SIG-M5 (cell line): Measurements from ENCODE around the gene SEC24C.
"Not testable (repeated sequence)": the region's sequence is repeated elsewhere in the genome, so short reads cannot be mapped to it uniquely, and the experiment has no call there.

Source experiments
- DNase-seq: peaks from one replicate; lab custom pipeline; 2025; lab: John Stamatoyannopoulos, UW

SEC24C gene

DNA sequence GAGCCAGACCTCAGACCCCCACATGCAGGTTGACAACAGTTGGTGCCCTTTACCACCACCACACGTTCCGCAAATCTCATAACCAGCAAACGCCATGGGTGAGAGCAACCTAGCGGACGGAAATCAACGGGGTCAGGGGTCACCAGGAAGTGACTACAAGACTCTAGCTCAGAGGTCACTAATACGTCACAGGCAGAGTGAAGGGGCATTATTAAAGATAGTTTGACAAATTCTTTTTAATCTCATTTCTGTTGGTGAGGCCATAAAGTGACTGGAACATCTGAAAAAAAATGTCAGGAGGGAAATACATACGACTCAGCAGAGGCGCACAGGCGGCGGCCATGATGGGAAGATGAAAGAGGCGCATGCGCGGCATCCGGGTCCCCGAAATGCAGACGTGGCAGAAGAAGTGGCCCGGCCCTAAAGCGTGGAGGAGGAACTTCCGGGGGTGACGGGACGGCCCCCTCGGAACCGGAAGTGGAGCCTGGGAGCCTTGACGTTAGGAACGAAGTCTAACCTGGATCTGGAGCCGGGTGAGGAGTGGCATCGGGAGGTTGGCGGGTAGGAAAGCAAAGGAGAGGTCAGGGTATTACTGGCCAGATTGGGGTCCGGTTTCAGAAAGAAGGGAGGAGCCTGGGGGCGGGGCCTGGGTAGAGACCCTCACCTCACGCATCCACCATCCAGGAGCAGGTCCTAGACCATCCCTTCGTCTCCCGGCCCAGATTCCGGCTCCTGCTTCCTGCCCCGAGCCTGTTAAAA is at the start of gene SEC24C:
TSS of gene SEC24C (plus strand) at position 468 of the 759 bp plus-strand sequence. CDS start 2,461 bp downstream, outside the sequence.
- peak; percentile 72 for DNase-seq

DNA sequence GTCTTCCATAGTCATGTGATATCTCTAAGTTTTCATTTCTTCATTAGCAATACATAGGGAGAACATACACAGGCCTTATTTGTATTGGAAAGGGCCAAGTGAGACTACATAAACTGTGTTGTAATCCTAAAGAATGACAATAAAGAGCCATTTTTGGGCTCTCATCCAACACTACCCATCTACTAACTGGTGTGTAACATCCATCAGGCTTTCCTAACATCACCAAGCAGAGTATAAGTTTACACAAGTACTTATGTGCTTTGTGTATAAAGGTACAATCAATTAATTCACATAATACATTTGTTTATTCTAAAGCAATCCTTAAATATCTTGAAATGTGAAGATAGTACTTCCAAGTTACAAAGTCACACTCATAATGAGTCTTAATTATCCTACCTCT is 48.9 kb upstream of the SEC24C start:
- not testable (repeated sequence) for DNase-seq

DNA sequence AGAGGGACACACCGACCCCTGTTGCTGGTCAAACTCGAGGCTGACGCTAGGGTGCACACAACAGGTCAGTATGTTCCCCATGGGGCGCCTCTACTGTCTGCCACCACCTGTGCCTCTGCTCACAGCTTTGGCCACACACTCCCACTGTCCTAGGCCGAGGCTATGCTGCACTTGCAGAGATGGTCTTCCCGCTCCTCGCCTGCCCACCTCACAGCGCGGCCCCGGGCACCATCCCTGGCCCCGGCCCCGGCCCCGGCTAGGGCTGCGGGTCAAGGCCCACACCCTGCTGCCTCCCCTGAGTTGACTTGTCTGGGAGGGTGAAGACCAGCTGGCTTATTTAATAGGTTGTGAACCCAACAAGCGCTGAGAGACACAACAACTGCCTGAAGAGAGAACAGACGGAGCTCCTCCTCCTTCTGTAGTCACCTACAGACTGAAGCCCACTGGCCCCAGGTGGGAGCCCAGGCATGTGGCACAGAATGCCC is 46.5 kb upstream of the SEC24C start, which contains the start of gene AGAP5:
TSS of gene AGAP5 (minus strand) at position 435 of the 485 bp plus-strand sequence. CDS start at position 81, 354 bp downstream.
- DNase-seq = not testable (repeated sequence)

DNA sequence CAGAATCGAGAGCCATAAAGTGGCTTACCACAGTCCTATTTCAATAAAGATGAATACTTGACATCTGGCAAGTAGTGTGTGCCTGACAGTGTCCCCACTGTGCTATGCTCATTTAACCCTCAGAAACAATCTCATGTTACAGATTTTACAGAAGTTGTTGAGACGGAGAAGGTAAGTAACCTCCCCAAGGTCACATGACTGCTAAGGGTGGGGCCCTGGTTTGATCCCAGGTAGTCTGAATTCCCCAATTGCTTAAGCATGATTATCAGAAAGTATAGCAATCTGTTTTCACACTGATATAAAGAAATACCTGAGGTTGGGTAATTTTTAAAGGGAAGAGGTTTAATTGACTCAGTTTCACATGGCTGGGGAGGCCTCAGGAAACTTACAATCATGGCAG is 45.4 kb upstream of the SEC24C start:
- not testable (repeated sequence) for DNase-seq

DNA sequence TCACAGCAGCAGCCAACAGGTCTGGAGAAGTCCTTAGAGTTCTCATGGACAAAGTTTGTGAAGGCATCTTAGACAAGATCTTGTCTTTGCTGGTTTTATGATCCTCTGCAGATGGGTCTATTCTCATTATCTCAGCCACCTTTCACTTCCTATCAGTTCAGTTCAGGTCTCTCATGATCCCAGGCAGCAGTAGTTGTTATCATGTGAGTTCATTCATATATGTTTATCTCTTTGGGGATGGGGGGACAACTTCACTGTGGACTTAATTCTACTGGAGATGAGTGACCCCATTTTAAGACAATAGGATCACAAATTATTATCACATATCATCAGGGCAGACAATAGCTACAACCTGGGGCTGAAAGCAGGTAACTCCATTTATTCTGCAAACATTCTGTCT is 40.2 kb upstream of the SEC24C start:
- DNase-seq = not testable (repeated sequence)

DNA sequence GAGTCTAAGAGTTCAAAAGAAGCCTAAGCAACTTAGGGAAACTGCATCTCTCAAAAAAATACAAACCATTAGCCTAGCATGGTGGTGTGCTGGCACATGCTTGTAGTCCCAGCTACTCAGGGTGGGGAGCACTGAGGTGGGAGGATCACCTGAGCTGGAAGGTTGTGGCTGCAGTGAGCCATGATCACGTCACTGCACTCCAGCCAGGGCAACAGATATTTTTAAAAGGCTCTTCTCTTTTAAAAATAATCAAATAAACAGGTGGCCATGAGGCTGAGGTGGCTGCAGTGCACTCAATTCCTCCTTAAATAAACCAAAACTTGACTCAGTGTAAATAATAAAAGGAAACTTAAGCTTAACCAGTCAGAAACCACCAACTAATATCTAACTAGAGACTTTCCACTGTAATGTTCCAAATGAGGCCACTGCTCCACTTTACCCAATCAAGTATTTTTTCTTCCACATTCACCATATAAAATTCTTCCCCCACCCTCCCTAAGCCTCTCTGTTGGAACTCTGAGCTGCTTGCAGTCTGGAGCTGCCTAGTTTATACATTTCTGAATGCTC is 38.6 kb upstream of the SEC24C start:
- not testable (repeated sequence) for DNase-seq

- DNase-seq = not testable (repeated sequence)
These were observed 37.7 kb upstream of the SEC24C start for GRCh38 chr10:73706488-73706887.

- not testable (repeated sequence) for DNase-seq
These were observed 36.5 kb upstream of the SEC24C start for GRCh38 chr10:73707628-73708027.

- DNase-seq = not testable (repeated sequence)
These were observed 36.0 kb upstream of the SEC24C start for GRCh38 chr10:73708122-73708521.

DNA sequence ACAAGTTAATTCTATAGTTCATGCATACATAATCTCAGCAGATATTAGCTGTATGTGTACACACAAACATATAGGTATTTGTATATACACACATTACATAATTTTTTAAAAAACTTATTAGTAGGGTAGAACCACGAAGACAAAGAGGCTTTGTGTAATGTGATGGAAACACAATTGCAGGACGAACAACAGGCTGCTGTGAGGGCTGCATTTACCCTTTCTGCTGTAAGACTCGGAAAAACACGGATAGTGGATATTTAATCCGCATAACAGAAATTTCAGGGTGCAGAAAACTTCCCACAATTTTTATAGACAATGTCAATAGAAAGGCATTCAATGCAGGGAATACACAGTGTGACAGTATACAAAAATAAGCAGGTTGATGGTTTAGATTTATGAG is 32.5 kb upstream of the SEC24C start:
- not testable (repeated sequence) for DNase-seq

DNA sequence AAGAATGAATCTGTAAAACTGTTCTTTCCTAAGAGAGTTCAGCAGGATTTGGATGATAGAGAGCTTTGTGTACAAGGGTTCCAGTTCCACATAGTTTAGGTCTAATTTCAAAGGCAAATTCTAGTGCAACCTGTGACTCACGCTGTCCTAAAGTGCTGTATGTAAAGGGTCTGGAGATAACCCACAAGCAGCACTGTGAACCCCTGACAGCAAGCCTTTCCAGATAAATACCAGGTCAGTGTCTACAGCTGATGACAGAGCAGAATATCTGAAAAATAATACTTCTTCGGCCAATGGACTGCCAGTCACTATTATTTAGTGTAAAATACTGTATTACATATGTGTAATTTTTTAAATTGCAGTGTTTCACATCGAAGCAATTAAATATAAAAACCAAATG is 30.3 kb upstream of the SEC24C start:
- DNase-seq = not testable (repeated sequence)

DNA sequence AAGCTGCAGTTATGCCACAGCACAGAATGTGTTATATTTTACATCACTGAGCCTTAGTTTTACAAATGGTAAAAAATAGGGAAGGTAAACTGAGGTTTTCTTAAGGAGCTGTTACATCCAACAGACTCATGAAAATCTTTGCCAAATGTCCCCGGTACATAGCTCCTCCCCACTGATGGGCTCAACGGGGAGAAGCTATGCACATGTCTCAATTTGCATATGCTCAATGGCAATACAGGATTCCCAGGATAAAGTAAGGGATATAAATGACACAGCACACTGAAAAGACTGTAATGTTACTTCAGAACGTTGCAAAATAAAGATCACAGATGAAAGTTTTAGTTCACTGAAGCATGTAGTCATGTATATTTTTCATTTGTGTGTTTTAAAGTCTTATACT is 29.7 kb upstream of the SEC24C start:
- DNase-seq = not testable (repeated sequence)

GRCh38 chr10:73715179-73716156 is 28.7 kb upstream of the SEC24C start:
- not testable (repeated sequence) for DNase-seq

DNA sequence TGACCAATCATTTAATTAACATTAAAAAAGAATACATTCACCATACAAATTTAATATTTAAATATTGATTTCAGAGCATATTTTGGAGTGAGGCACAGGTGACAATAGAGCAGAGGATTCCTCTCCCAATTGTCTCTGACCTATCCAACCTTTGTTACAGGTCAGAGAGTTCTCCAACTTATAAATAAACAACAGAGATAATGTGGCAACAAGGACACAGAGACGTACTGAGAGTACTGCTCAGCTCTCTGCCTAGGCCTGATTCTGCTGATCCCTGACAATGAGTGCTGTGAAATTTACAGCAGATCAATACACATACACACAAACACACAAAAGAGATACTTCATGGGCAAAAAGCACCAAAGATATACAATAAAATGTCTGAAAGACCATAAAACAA is 27.9 kb upstream of the SEC24C start:
- DNase-seq = no peak

DNA sequence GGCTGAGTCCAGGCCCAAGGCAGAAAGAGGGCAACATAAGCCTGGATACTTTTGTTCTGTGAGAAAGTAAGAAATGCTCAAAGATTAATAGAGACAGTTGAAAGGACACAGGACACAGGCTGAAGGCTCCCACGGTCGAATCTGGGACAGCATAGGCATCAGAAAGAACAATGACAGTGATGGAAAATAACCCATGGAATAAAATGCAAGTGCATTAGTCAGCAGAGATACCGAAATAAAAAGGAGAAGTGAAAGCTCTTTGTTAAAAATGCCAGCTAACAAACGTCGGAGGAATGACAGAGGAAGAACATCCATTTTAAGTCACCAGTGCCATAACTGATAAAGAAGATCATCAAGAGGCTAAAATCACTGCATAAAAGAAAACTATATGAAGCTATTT is 26.6 kb upstream of the SEC24C start:
- peak; percentile 50 for DNase-seq

- not testable (repeated sequence) for DNase-seq
These were observed 23.6 kb upstream of the SEC24C start for GRCh38 chr10:73720561-73720960.

- no peak for DNase-seq
These were observed 20.7 kb upstream of the SEC24C start for GRCh38 chr10:73723516-73723915.

GRCh38 chr10:73729781-73730152 is 14.4 kb upstream of the SEC24C start:
- DNase-seq = not testable (repeated sequence)

DNA sequence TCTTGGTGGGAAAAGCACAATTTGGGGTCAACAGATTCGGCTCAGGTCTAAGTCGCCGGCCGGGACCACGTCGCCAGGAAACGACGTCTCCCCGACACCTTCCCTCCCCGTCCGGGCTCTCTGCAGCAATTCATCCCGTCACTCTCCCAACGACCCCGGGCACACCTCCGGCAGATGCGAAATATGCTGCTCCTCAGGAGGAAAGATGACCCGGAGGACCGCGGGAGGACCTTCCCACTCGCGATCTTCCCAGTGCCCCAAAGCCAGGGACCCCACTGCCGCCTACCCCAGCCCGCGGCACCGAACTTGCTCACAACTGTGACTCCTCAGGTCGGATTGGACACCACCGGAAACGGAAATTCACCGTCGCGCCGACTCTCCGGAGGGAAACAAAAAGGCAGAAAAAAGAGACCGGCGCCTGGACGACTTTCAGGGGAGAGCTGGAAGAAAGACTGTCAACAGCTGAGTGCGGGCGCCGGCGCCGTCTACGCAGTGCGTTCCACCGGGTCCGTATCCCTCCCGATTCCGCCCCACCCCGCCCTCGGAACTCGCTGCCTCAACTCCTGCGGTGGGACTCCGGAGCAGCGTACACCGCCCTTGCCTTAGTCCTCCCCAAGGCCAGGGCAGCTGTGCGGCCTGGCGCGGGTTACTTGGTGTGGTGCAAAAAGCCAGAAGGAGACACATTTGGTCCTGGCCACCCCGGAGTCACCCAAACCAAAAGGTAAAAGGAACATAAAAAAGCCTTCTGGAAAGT is 13.8 kb upstream of the SEC24C start:
- DNase-seq = peak; percentile 53

DNA sequence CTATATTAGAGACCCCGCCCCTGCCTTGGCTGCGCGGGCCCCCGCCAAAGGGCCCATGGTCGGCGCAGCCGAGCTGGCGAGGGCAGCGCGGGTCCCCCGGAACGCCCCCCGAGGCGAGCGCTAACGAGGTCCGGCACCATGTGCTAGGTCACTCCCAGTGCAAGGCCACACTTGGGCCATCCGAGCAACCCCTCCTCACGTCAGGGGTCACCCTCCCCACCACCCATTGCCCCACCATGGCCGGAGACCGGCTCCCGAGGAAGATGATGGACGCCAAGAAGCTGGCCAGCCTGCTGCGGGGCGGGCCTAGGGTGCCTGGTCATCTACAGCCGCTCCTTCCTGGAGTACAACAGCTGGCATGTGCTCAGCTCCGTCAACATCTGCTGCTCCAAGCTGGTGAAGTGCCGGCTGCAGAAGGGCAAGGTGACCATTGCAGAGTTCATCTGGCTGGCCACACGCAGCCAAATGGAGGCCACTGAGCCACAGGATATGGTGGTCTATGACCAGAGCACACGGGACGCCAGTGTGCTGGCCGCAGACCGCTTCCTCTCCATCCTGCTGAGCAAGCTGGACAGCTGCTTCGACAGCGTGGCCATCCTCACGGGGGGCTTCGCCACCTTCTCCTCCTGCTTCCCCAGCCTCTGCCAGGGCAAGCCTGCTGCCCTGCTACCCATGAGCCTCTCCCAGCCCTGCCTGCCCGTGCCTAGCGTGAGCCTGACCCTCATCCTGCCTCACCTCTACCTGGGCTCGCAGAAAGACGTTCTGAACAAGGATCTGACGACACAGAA is 12.4 kb upstream of the SEC24C start:
- DNase-seq = no peak

DNA sequence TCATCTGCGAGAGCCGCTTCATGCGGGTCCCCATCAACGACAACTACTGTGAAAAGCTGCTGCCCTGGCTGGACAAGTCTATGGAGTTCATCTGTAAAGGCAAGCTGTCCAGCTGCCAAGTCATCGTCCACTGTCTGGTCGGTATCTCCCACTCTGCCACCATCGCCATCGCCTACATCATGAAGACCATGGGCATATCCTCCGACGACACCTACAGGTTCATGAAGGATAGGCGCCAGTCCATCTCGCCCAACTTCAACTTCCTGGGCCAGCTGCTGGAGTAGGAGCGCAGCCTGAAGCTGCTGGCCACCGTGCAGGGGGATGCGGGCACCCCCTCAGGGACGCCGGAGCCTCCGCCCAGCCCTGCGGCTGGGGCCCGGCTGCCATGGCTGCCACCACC is 11.7 kb upstream of the SEC24C start:
- no peak for DNase-seq
